WTC11 (cell line): Measurements from ENCODE around the gene FPR1.

Experiments used
- CTCF ChIP-seq: fragments of 200-600 bp; IDR thresholded peaks from 2 replicates; pipeline ENCODE4 v1.8.0; 2022; ENCODE audit warnings: antibody characterized with exemption
- MAX ChIP-seq: sonication (generic); formaldehyde crosslinking; IDR thresholded peaks from 2 replicates; pipeline ENCODE4 v1.8.0; 2022; ENCODE audit warnings: mild to moderate bottlenecking, missing genetic modification reagents
- ZNF219 ChIP-seq: sonication (generic); formaldehyde crosslinking; IDR thresholded peaks from 2 replicates; pipeline ENCODE4 v1.8.0; 2023; ENCODE audit warnings: missing genetic modification reagents, mild to moderate bottlenecking, borderline replicate concordance

GRCh38 chr19:51708811-51709210 lies 42.9 kb downstream of the FPR1 start:
- TF ChIP-seq CTCF (no peak), MAX (CRISPR knock-in tag) (no peak), ZNF219 (CRISPR knock-in tag) (no peak)
